Endothelial cell of umbilical vein (primary cell): ENCODE results near the gene TREH. TPM values are rescaled to one million over a fixed set of nuclear protein-coding genes. Genes with fewer than 3 reads are reported as not detected.

Experiments
- BruUV-seq: library from RNA; stranded (reverse); fragments of 400-500 nt; replicated peaks from 2 replicates; lab custom pipeline; 2021; lab: Mats Ljungman, UMichigan
- CTCF ChIA-PET: fragments of 300-600, 350-600 bp; sonication (Branson Sonifier 250); formaldehyde crosslinking; loops from one replicate; lab custom pipeline; 2021; ENCODE audit warnings: antibody characterized with exemption, inconsistent platforms; lab: Charles Lee
- POLR2A ChIA-PET: fragments of 300-600, 350-600 bp; sonication (Branson Sonifier 250); formaldehyde crosslinking; loops from one replicate; lab custom pipeline; 2021; ENCODE audit warnings: antibody characterized with exemption, inconsistent platforms; lab: Charles Lee
- DNase-seq: peaks from one replicate; pipeline ENCODE4 v3.0.0-alpha.2; 2011; ENCODE audit warnings: low read depth, low spot score
- FAIRE-seq: peaks from 2 replicates; lab custom pipeline; 2011; peaks lifted over from hg19 to GRCh38; lab: Jason Lieb, UNC
- H2AFZ ChIP-seq: 2 replicates; pipeline ENCODE4 v1.6.0; 2012; ENCODE audit warnings: low read depth, low read length, control low read depth, inconsistent platforms
- H3K27ac ChIP-seq: 2 replicates; pipeline ENCODE4 v1.5.1; 2011; ENCODE audit warnings: low read depth, mild to moderate bottlenecking, control low read depth, low read length, moderate library complexity; ENCODE audit not compliant: insufficient read depth
- H3K27me3 ChIP-seq, 2 experiments: 2 replicates each; pipeline versions ENCODE4 v1.6.0 to v1.6.1; 2011; ENCODE audit warnings: low read length in 2 of 2, mixed read lengths in 1 of 2; ENCODE audit not compliant: control insufficient read depth in 2 of 2, insufficient read depth in 2 of 2
- H3K36me3 ChIP-seq, 2 experiments: 2 replicates in 1 of 2; 3 replicates in 1 of 2; pipeline ENCODE4 v1.5.1; 2011; ENCODE audit warnings: low read length in 2 of 2, mild to moderate bottlenecking in 1 of 2, moderate library complexity in 1 of 2; ENCODE audit not compliant: control insufficient read depth in 2 of 2, insufficient read depth in 2 of 2; ENCODE audit errors: extremely low read depth in 1 of 2
- H3K4me1 ChIP-seq: 3 replicates; pipeline ENCODE4 v1.5.1; 2011; ENCODE audit warnings: mild to moderate bottlenecking, low read length; ENCODE audit not compliant: control insufficient read depth, insufficient read depth; ENCODE audit errors: extremely low read depth
- H3K4me2 ChIP-seq: 2 replicates; pipeline ENCODE4 v1.6.1; 2011; ENCODE audit warnings: low read length, control low read depth, mixed read lengths; ENCODE audit not compliant: insufficient read depth
- H3K4me3 ChIP-seq, 3 experiments: fragments of 200-600 bp in 1 of 3; sonication (generic), shearing (Covaris generic) in 1 of 3; replicated peaks in 1 of 3; 2 replicates each; pipeline ENCODE4 v1.5.1; 2011 to 2016; ENCODE audit warnings: control low read depth in 3 of 3, low read length in 3 of 3, mild to moderate bottlenecking in 2 of 3, inconsistent platforms in 1 of 3, low read depth in 1 of 3, moderate library complexity in 1 of 3; ENCODE audit not compliant: insufficient read depth in 1 of 3
- H3K79me2 ChIP-seq: 2 replicates; pipeline ENCODE4 v1.6.0; 2012; ENCODE audit warnings: low read length, inconsistent platforms; ENCODE audit not compliant: control insufficient read depth, insufficient read depth
- H3K9ac ChIP-seq: replicated peaks from 2 replicates; pipeline ENCODE3; 2011; ENCODE audit warnings: low read length, control low read depth; ENCODE audit not compliant: insufficient read depth; ENCODE audit errors: extremely low read depth
- H3K9me1 ChIP-seq: replicated peaks from 3 replicates; pipeline ENCODE4 v1.6.0; 2011; ENCODE audit warnings: mild to moderate bottlenecking, low read length; ENCODE audit not compliant: control insufficient read depth, insufficient read depth; ENCODE audit errors: extremely low read depth
- H3K9me3 ChIP-seq: replicated peaks from 2 replicates; pipeline ENCODE4 v1.5.1; 2012; ENCODE audit warnings: low read length, inconsistent platforms; ENCODE audit not compliant: control insufficient read depth, insufficient read depth
- H4K20me1 ChIP-seq: replicated peaks from 2 replicates; pipeline ENCODE3; 2011; ENCODE audit warnings: mild to moderate bottlenecking, low read length; ENCODE audit not compliant: control insufficient read depth, insufficient read depth; ENCODE audit errors: extremely low read depth
- CTCF ChIP-seq, 2 donors: IDR thresholded peaks; 1 replicate in 1 of 2; 2 replicates in 1 of 2; pipeline ENCODE4 v1.5.1; 2011; ENCODE audit warnings: low read length in 2 of 2, mild to moderate bottlenecking in 2 of 2, moderate library complexity in 2 of 2, control low read depth in 1 of 2, inconsistent platforms in 1 of 2, low read depth in 1 of 2; ENCODE audit not compliant: insufficient read depth in 1 of 2; ENCODE audit errors: extremely low read depth in 1 of 2
- EZH2 ChIP-seq: IDR thresholded peaks from 2 replicates; pipeline ENCODE4 v1.6.1; 2012; ENCODE audit warnings: borderline replicate concordance, low read depth, mild to moderate bottlenecking, moderate library complexity, low read length, inconsistent platforms; ENCODE audit not compliant: severe bottlenecking
- FOS ChIP-seq: IDR thresholded peaks from 2 replicates; pipeline ENCODE4 v1.6.1; 2011; ENCODE audit warnings: mild to moderate bottlenecking, low read length, moderate library complexity, borderline replicate concordance; ENCODE audit not compliant: insufficient read depth
- GATA2 ChIP-seq: IDR thresholded peaks from 2 replicates; pipeline ENCODE4 v1.7.0; 2011; ENCODE audit warnings: low read depth, mild to moderate bottlenecking, moderate library complexity, mixed read lengths, low read length; ENCODE audit not compliant: insufficient read length, insufficient read depth
- JUN ChIP-seq: IDR thresholded peaks from 2 replicates; pipeline ENCODE4 v1.6.1; 2011; ENCODE audit warnings: borderline replicate concordance, low read depth; ENCODE audit not compliant: insufficient read length, insufficient read depth
- MAX ChIP-seq: IDR thresholded peaks from 2 replicates; pipeline ENCODE4 v1.6.1; 2011; ENCODE audit not compliant: insufficient read depth, insufficient read length
- MYC ChIP-seq: IDR thresholded peaks from one replicate; pipeline ENCODE4 v1.6.1; 2011; ENCODE audit warnings: mild to moderate bottlenecking, low read depth, low read length
- POLR2A ChIP-seq: IDR thresholded peaks from 2 replicates; pipeline ENCODE4 v1.6.1; 2012; ENCODE audit warnings: low read depth, mild to moderate bottlenecking, control low read depth, low read length
- POLR2AphosphoS5 ChIP-seq: IDR thresholded peaks from 2 replicates; pipeline ENCODE4 v1.6.1; 2012; ENCODE audit warnings: low read depth, mild to moderate bottlenecking, control low read depth, low read length, moderate library complexity; ENCODE audit not compliant: insufficient read depth
- dilution Hi-C: fragments of 300-500 bp; cut with MboI; formaldehyde crosslinking; loops from one replicate; pipeline ENCODE4 v1.15.0; 2019; ENCODE audit warnings: low sequenced_read_pairs; ENCODE audit not compliant: extremely low pct_ligation_motif_present
- intact Hi-C: fragments of 100-400 bp; cut with micrococcal nuclease; formaldehyde crosslinking; loops from one replicate; pipeline ENCODE4 v1.10.0; 2022
- polyA plus RNA-seq, 4 experiments: library from polyadenylated mRNA; depleted of rRNA in 3 of 4; stranded (reverse) in 3 of 4; unstranded in 1 of 4; fragments of >200 nt; gene quantifications; 2 replicates each; pipeline versions ENCODE4 v1.2.1 to v1.2.3, GENCODE V29; 2011 to 2012; ENCODE audit warnings: missing spikeins in 1 of 4
- total RNA-seq: library from RNA; stranded (reverse); gene quantifications from 2 replicates; pipeline ENCODE4 v1.2.3, GENCODE V29; 2021

Gene TREH
- total and polyA plus RNA-seq, 2 donors (not counting 3 experiments of a cell fraction or from before 2014, with no cell fraction given), result not detected

- Histone ChIP-seq H3K9me3 (no peaks in the 10 kb centered on the region), H3K9me1 (no peaks in the 10 kb centered on the region), H3K27ac (no peak overlapping the region), H3K4me1 (peaks cover 4% of the 10 kb centered on the region), H3K36me3 (no peaks in the 10 kb centered on the region), H3K9ac (no peak overlapping the region), H3K27me3 (peaks cover 0 to 2% of the 10 kb centered on the region in 2 experiments), H2AFZ (no peak overlapping the region), H4K20me1 (no peaks in the 10 kb centered on the region), H3K4me2 (no peak overlapping the region), H3K4me3 (no peak overlapping the region), H3K79me2 (no peaks in the 10 kb centered on the region)
- intact Hi-C loops, result no loop called here
- FAIRE-seq (no peak), DNase-seq (no peak)
- dilution Hi-C loops, result no loop called here
- no TSS peak for BruUV-seq
- POLR2A ChIA-PET, result no interaction called here
- TF ChIP-seq MAX (no peak), GATA2 (no peak), JUN (no peak), POLR2AphosphoS5 (no peak), MYC (no peak), POLR2A (no peak), FOS (no peak)
- CTCF ChIA-PET, result interaction anchor here (1.0 to 1.7 kb wide), 2 partner anchors 69 to 295 kb away, joined by 3 to 8 read pairs; no protein-coding TSS in a partner anchor
These were observed 15.5 kb downstream of the TREH start for GRCh38 chr11:118663902-118664301.

- Histone ChIP-seq H3K79me2 (no peaks in the 10 kb centered on the region), H3K27ac (no peak overlapping the region), H3K9ac (no peak overlapping the region), H4K20me1 (no peaks in the 10 kb centered on the region), H3K4me1 (peaks cover 6% of the 10 kb centered on the region), H2AFZ (no peak overlapping the region), H3K27me3 (peaks cover 0 to 2% of the 10 kb centered on the region in 2 experiments), H3K9me1 (no peaks in the 10 kb centered on the region), H3K9me3 (no peaks in the 10 kb centered on the region), H3K4me2 (no peak overlapping the region), H3K36me3 (peaks cover 0 to 1% of the 10 kb centered on the region in 2 experiments), H3K4me3 (no peak overlapping the region)
- FAIRE-seq (no peak), DNase-seq (no peak)
- dilution Hi-C loops, result no loop called here
- CTCF ChIA-PET, result interaction anchor here (1.0 to 1.7 kb wide), 3 partner anchors 27 to 296 kb away, joined by 3 to 8 read pairs (median 3); no protein-coding TSS in a partner anchor
- TF ChIP-seq GATA2 (no peak), POLR2AphosphoS5 (no peak), EZH2 (no peak), CTCF (IDR thresholded peaks at IDR 0.05; ENCODE audit: extremely low read depth in 1 of 2, insufficient read depth in 1 of 2, low read depth in 1 of 2, low read length in 2 of 2) (no peak), MAX (no peak)
- intact Hi-C loops, result no loop called here
- POLR2A ChIA-PET, result interaction anchor here (0.6 kb wide), 1 partner anchor 24 kb away, joined by 3 read pairs; no protein-coding TSS in a partner anchor
- no TSS peak for BruUV-seq
These were observed 16.1 kb downstream of the TREH start for GRCh38 chr11:118663381-118663780.
